HEK293 (cell line): ENCODE measurements around the gene C4BPB.
A peak's percentile ranks its signal among the peaks of the same experiment; 100 is the strongest.

ENCODE experiments used
- CTCF ChIA-PET: fragments of 350-600 bp; formaldehyde crosslinking; extraction: SDS; loops from one replicate; lab custom pipeline; 2021; ENCODE audit warnings: antibody characterized with exemption; lab: Yijun Ruan, JAX
- POLR2A ChIA-PET: fragments of 300-600 bp; formaldehyde crosslinking; extraction: SDS; loops from one replicate; lab custom pipeline; 2020; ENCODE audit warnings: antibody characterized with exemption, inconsistent platforms; lab: Yijun Ruan, JAX
- H3K27ac ChIP-seq: fragments of 200-500 bp; sonication (Bioruptor generic); 2 replicates; pipeline ENCODE4 v1.5.1; 2014; ENCODE audit warnings: low read depth, low read length, control low read depth, inconsistent platforms; ENCODE audit errors: extremely low read depth
- H3K36me3 ChIP-seq, 2 experiments: fragments of 200-500 bp in 1 of 2; sonication (Bioruptor generic) in 1 of 2; 1 replicate in 1 of 2; 2 replicates in 1 of 2; pipeline ENCODE4 v1.5.1; 2014 to 2017; ENCODE audit warnings: inconsistent platforms in 2 of 2, low read length in 2 of 2; ENCODE audit not compliant: control insufficient read depth in 2 of 2, insufficient read depth in 1 of 2
- H3K4me1 ChIP-seq: fragments of 200-500 bp; sonication (Bioruptor generic); 2 replicates; pipeline ENCODE4 v1.5.1; 2014; ENCODE audit warnings: mild to moderate bottlenecking, low read length, inconsistent platforms; ENCODE audit not compliant: control insufficient read depth, insufficient read depth
- H3K4me3 ChIP-seq: 2 replicates; pipeline ENCODE4 v1.5.1; 2011; ENCODE audit warnings: low read depth, mild to moderate bottlenecking, control low read depth, low read length, moderate library complexity
- H3K9me3 ChIP-seq: fragments of 200-500 bp; sonication (Bioruptor generic); 2 replicates; pipeline ENCODE4 v1.5.1; 2014; ENCODE audit warnings: low read depth, low read length, inconsistent platforms; ENCODE audit not compliant: control insufficient read depth, insufficient read depth
- GLIS2 ChIP-seq: fragments of 450-650 bp; formaldehyde crosslinking; IDR thresholded peaks from 2 replicates; pipeline ENCODE4 v1.5.1; 2016; ENCODE audit warnings: missing biosample characterization, missing genetic modification characterization
- REST ChIP-seq: fragments of 450-650 bp; formaldehyde crosslinking; IDR thresholded peaks from 2 replicates; pipeline ENCODE4 v1.5.1; 2016; ENCODE audit warnings: missing biosample characterization, missing genetic modification characterization
- SP2 ChIP-seq: fragments of 450-650 bp; formaldehyde crosslinking; IDR thresholded peaks from 2 replicates; pipeline ENCODE4 v1.5.1; 2016; ENCODE audit warnings: missing biosample characterization, missing genetic modification characterization
- ZFP37 ChIP-seq: fragments of 450-650 bp; formaldehyde crosslinking; IDR thresholded peaks from 2 replicates; pipeline ENCODE4 v1.5.1; 2016; ENCODE audit warnings: missing biosample characterization, missing genetic modification characterization
- ZNF148 ChIP-seq: fragments of 450-650 bp; formaldehyde crosslinking; IDR thresholded peaks from 2 replicates; pipeline ENCODE4 v1.5.0; 2017; ENCODE audit warnings: missing biosample characterization, missing genetic modification characterization, borderline replicate concordance
- ZNF2 ChIP-seq: fragments of 450-650 bp; formaldehyde crosslinking; IDR thresholded peaks from 2 replicates; pipeline ENCODE4 v1.5.1; 2016; ENCODE audit warnings: missing biosample characterization, missing genetic modification characterization
- ZNF214 ChIP-seq: fragments of 450-650 bp; formaldehyde crosslinking; IDR thresholded peaks from 2 replicates; pipeline ENCODE4 v1.5.1; 2017; ENCODE audit warnings: missing biosample characterization, mild to moderate bottlenecking, missing genetic modification characterization, borderline replicate concordance
- ZNF398 ChIP-seq: fragments of 450-650 bp; formaldehyde crosslinking; IDR thresholded peaks from 2 replicates; pipeline ENCODE4 v1.5.1; 2017; ENCODE audit warnings: missing biosample characterization, missing genetic modification characterization
- ZNF426 ChIP-seq: fragments of 450-650 bp; formaldehyde crosslinking; IDR thresholded peaks from 2 replicates; pipeline ENCODE4 v1.5.1; 2017; ENCODE audit warnings: missing biosample characterization, missing genetic modification characterization, mild to moderate bottlenecking, inconsistent platforms, moderate library complexity
- ZNF600 ChIP-seq: fragments of 450-650 bp; formaldehyde crosslinking; IDR thresholded peaks from 2 replicates; pipeline ENCODE4 v1.5.1; 2016; ENCODE audit warnings: missing biosample characterization, missing genetic modification characterization
- ZNF629 ChIP-seq: fragments of 450-650 bp; formaldehyde crosslinking; IDR thresholded peaks from 2 replicates; pipeline ENCODE4 v1.5.1; 2017; ENCODE audit warnings: missing biosample characterization, missing genetic modification characterization
- ZNF843 ChIP-seq: fragments of 450-650 bp; formaldehyde crosslinking; IDR thresholded peaks from 2 replicates; pipeline ENCODE4 v1.5.1; 2016; ENCODE audit warnings: missing biosample characterization, missing genetic modification characterization

The C4BPB gene

GRCh38 chr1:207073906-207074820 lies 14.5 kb upstream of the C4BPB start:
- Histone ChIP-seq H3K9me3 (no peaks in the 10 kb centered on the region), H3K4me1 (no peaks in the 10 kb centered on the region), H3K4me3 (no peak overlapping the region), H3K36me3 (peaks cover 0 to 31% of the 10 kb centered on the region in 2 experiments; a peak in 1 of 3 replicates), H3K27ac (no peak overlapping the region)
- TF ChIP-seq REST (tag by site-specific recombination): peak; percentile 81
- no peak for TF ChIP-seq ZNF398 (tag by site-specific recombination)
- ChIA-PET POLR2A (interaction anchor here (1.0 kb wide), 1 partner anchor 21 kb away, joined by 3 read pairs; the partner anchor contains the start of gene PFKFB2), CTCF (interaction anchor here (0.6 to 4.8 kb wide), 9 partner anchors 10 to 575 kb away, joined by 3 to 25 read pairs (median 6); partner anchors contain the start of gene YOD1)

- H3K36me3 ChIP-seq: peaks cover 0 to 8% of the 10 kb centered on the region in 2 experiments; a peak in 1 of 3 replicates
- no peak for TF ChIP-seq ZNF148 (tag by site-specific recombination)
- no peak for TF ChIP-seq GLIS2 (tag by site-specific recombination)
- no peak for TF ChIP-seq ZNF843 (tag by site-specific recombination)
- TF ChIP-seq SP2 (tag by site-specific recombination): no peak
- TF ChIP-seq ZNF600: no peak
- no peak for TF ChIP-seq ZNF214 (tag by site-specific recombination)
- TF ChIP-seq ZNF2: no peak
- no peak for TF ChIP-seq ZNF426 (tag by site-specific recombination)
- no peak for TF ChIP-seq ZFP37 (tag by site-specific recombination)
- no peak for TF ChIP-seq ZNF629 (tag by site-specific recombination)
- POLR2A ChIA-PET: no interaction called here
- no peaks in the 10 kb centered on the region for H3K4me1 ChIP-seq
- no peak overlapping the region for H3K4me3 ChIP-seq
- no peak overlapping the region for H3K27ac ChIP-seq
- H3K9me3 ChIP-seq: no peaks in the 10 kb centered on the region
- CTCF ChIA-PET: interaction anchor here (0.9 to 4.8 kb wide), 9 partner anchors 8 to 444 kb away, joined by 3 to 25 read pairs (median 5); partner anchors contain the start of gene YOD1
Observed at GRCh38 chr1:207076181-207076955, 12.3 kb upstream of the C4BPB start.
